Nephron progenitor cell (in vitro differentiated cells): ENCODE results near the gene GNAO1.

Experiments used
- DNase-seq: peaks from one replicate; pipeline ENCODE4 v3.0.0; 2021
- H3K27ac Mint-ChIP-seq: 2 replicates; pipeline ENCODE4 v1.8.0; 2021; ENCODE audit warnings: mild to moderate bottlenecking, moderate library complexity, mixed read lengths
- H3K27me3 Mint-ChIP-seq: 2 replicates; pipeline ENCODE4 v1.8.0; 2021; ENCODE audit warnings: mild to moderate bottlenecking, low read depth, mixed read lengths; ENCODE audit not compliant: poor library complexity
- H3K36me3 Mint-ChIP-seq: 2 replicates; pipeline ENCODE4 v1.8.0; 2021; ENCODE audit warnings: low read depth, mixed read lengths
- H3K4me1 Mint-ChIP-seq: 2 replicates; pipeline ENCODE4 v1.8.0; 2021; ENCODE audit warnings: mixed read lengths
- H3K4me3 Mint-ChIP-seq: 2 replicates; pipeline ENCODE4 v1.8.0; 2021; ENCODE audit warnings: mild to moderate bottlenecking, moderate library complexity, mixed read lengths
- H3K9me3 Mint-ChIP-seq: 2 replicates; pipeline ENCODE4 v1.8.0; 2021; ENCODE audit warnings: mild to moderate bottlenecking, moderate library complexity, mixed read lengths
- TF ChIP-seq, protein P1 (sequence below): fragments of 200-600 bp; sonication (generic); IDR thresholded peaks from 2 replicates; pipeline ENCODE4 v1.5.0; 2021; ENCODE audit warnings: antibody characterized with exemption

The GNAO1 gene

DNA sequence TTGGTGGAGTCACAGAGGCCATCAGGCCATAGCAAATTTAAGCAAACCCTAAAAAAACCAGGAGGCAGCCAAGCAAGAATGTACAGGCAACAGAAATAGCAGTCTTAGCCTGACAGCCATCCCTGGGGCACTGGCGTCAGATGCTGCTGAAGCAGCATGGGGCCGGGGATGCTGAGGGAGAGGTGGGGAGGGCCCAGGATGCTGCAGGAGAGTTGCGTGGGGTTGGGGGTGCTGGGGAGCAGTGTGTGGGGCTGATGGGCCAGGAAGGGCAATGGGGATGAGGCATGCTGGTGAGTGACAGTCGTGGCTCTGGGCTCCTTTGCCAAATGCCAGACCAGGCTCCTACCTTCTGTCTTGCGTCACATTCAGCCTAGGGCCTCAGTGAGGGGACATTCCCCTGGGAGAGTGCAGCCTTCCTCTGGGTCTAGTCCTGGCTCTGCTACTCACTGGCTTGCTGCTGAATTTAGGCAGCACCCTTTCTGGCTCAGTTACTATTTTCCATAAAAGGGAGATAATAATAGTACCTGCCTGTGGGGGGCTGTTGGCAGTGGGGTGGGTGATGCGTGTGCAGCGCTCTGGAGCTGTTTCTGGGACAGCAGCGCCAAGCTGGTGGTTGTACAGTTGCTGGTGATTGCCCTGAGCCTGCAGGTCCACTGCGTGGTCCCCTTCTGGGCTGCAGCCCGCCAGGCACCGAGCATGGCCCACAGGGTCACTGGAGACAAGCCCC, 146.0 kb downstream of the GNAO1 start:
- H3K36me3 Mint-ChIP-seq, result no peaks in the 10 kb centered on the region

DNA sequence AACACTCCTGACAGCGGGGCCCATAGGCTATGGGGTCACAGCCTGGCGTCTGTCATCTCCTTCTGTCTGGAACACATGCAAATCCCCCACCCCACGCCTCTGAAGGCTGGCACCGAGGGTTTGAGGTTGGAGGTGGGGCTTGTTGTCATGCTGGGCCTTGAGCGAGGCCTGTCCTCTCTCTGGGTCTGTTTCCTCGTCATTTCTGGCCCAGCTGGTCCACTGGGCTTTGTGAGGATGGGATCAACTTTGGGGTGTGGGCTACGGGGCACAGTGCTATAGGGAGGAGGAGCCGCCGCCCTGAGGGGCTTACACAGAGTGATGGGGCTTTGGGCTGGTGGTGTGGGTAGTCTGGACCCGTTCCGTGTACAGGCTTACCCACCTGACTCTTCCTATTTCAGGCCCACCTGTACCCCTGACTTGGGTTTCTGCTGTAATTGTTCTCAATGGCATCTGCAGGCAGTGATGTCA, 146.6 kb downstream of the GNAO1 start:
- TF ChIP-seq, protein P1, sequence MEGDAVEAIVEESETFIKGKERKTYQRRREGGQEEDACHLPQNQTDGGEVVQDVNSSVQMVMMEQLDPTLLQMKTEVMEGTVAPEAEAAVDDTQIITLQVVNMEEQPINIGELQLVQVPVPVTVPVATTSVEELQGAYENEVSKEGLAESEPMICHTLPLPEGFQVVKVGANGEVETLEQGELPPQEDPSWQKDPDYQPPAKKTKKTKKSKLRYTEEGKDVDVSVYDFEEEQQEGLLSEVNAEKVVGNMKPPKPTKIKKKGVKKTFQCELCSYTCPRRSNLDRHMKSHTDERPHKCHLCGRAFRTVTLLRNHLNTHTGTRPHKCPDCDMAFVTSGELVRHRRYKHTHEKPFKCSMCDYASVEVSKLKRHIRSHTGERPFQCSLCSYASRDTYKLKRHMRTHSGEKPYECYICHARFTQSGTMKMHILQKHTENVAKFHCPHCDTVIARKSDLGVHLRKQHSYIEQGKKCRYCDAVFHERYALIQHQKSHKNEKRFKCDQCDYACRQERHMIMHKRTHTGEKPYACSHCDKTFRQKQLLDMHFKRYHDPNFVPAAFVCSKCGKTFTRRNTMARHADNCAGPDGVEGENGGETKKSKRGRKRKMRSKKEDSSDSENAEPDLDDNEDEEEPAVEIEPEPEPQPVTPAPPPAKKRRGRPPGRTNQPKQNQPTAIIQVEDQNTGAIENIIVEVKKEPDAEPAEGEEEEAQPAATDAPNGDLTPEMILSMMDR, result no peak
- H3K27ac Mint-ChIP-seq, result no peak overlapping the region
- H3K27me3 Mint-ChIP-seq, result peaks cover 3% of the 10 kb centered on the region
- no peaks in the 10 kb centered on the region for H3K9me3 Mint-ChIP-seq
- H3K4me1 Mint-ChIP-seq, result peaks cover 36% of the 10 kb centered on the region
- H3K4me3 Mint-ChIP-seq, result no peak overlapping the region
- H3K36me3 Mint-ChIP-seq, result no peaks in the 10 kb centered on the region
- no peak for DNase-seq

More for the DNA sequence above, 146.0 kb downstream of the GNAO1 start:
- TF ChIP-seq, protein P1, result no peak
- Mint-ChIP-seq H3K4me1 (peaks cover 36% of the 10 kb centered on the region), H3K9me3 (no peaks in the 10 kb centered on the region), H3K27ac (no peak overlapping the region), H3K4me3 (no peak overlapping the region), H3K27me3 (peaks cover 3% of the 10 kb centered on the region)
- no peak for DNase-seq

DNA sequence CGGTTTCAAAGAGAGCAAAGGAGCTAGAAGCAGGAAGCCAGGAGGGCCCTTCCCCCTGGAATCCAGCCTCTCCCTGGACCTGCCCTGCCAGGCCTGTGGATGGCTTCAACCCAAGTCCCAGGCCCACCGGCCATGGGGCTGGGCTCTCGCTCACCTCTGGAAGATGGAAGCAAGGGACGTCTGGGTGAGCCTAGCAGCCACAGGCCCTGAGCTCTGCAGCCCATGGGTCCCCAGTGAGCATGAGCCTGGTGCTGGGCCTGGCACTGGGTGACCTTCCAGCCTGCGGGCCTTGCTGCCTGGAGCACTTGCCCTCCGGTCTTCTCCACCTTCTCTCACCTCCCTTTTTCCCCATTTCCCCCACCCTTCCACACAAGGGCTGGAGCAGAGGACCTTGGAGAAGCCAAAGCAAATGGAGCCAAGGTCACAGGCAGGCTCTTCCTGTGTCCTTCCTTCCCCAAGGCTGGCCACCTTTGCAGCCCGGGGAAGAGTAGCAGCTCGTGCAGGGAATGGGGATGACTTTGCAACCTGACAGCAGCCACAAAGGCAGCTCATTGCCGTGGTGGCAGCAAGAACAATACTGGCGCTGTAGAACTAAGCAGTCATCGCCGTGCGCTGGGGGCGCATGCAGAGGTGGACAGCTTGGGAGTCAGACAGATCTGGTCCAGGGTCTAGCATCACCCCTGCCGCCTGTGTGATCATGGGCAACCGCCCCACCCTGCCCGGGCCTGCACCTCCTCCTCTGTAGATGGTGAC, 147.5 kb downstream of the GNAO1 start:
- peaks cover 3% of the 10 kb centered on the region for H3K27me3 Mint-ChIP-seq

DNA sequence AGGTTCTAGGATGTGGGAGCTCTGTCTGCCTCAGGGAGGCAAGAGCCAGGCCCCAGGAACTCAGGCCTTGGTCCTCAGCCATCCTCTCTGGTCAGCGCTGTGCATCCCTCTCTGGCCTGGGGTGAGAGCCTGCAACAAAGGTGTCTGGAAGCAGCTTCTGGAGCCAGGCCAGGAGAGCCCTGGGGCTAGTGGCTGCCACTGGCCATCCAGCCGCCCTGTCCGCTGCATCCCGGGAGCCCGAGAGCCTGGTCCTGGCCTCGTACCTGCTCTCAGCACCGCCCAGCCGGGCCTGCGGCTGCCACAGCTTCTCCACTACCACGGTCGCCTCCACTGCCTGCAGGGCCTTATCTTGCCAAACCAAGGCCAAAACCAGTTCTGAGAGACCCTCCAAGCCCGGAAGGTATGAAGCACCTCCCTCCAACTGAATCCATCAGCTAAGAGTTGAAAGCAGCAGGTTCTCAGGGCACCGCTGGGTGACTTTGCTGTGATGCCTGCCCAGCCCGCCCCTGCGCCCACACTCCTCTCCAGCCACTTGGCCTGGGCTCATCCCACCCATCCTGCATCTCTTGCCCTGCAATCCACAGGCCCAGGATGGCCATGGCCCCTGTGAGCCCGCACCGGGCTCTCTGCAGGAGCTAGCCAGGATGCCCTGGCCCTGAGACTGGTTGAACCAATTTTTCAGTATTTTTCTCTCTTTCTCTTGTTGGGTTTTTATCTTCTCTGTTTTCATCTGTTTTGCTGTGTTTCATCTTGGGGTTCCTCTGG, 148.3 kb downstream of the GNAO1 start:
- H3K27ac Mint-ChIP-seq, result peak overlapping the region; percentile 44

More for the DNA sequence above, 147.5 kb downstream of the GNAO1 start:
- DNase-seq, result no peak
- TF ChIP-seq, protein P1, result no peak
- no peak overlapping the region for H3K4me3 Mint-ChIP-seq
- H3K36me3 Mint-ChIP-seq, result no peaks in the 10 kb centered on the region
- peaks cover 39% of the 10 kb centered on the region for H3K4me1 Mint-ChIP-seq
- H3K9me3 Mint-ChIP-seq, result no peaks in the 10 kb centered on the region
- no peak overlapping the region for H3K27ac Mint-ChIP-seq

DNA sequence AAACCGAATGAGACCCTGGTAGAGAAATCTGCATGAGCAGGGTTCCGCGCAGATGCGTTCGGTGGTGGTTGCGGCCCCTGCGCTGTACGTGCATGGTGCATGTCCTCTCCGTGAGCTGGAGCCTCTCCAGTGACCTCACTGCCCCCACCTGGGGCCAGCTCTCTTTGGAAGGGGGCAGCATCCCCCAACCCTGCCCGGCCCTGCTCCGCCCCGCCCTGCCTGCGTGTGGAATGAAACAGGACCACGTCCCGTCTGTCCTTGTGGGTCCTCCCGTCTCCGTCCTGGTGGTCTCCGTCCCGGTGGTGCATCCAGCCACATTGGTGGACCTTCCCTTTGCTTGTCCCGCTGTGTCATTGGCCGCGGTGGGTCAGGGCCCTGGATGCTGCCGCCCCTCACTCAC, 149.1 kb downstream of the GNAO1 start:
- H3K9me3 Mint-ChIP-seq, result no peaks in the 10 kb centered on the region
- no peaks in the 10 kb centered on the region for H3K36me3 Mint-ChIP-seq
- no peak overlapping the region for H3K4me3 Mint-ChIP-seq
- TF ChIP-seq, protein P1, result no peak
- H3K4me1 Mint-ChIP-seq, result peaks cover 38% of the 10 kb centered on the region
- H3K27ac Mint-ChIP-seq, result no peak overlapping the region
- H3K27me3 Mint-ChIP-seq, result peaks cover 3% of the 10 kb centered on the region
- no peak for DNase-seq

More for the DNA sequence above, 148.3 kb downstream of the GNAO1 start:
- H3K36me3 Mint-ChIP-seq, result no peaks in the 10 kb centered on the region
- H3K4me3 Mint-ChIP-seq, result no peak overlapping the region
- no peak for DNase-seq
- peaks cover 3% of the 10 kb centered on the region for H3K27me3 Mint-ChIP-seq
- no peaks in the 10 kb centered on the region for H3K9me3 Mint-ChIP-seq
- TF ChIP-seq, protein P1, result no peak
- peaks cover 39% of the 10 kb centered on the region for H3K4me1 Mint-ChIP-seq
